ENCODE measurements around the gene PNKP. TPM values are rescaled to one million over a fixed set of nuclear protein-coding genes. Genes with fewer than 3 reads are reported as not detected.
A peak's percentile ranks its signal among the peaks of the same experiment; 100 is the strongest.

The PNKP gene
- total and polyA plus RNA-seq, 9 of the 15 experiments (the other 6 are each of a cell fraction or from before 2014, with no cell fraction given), result 2.8 to 85.4 (median 25.3) TPM

GRCh38 chr19:49818649-49819370 is 48.6 kb downstream of the PNKP start:
- Histone ChIP-seq H3K4me1 (replicated peaks in 1 of 2; ENCODE audit: control insufficient read depth in 2 of 2, insufficient read depth in 2 of 2, low read length in 2 of 2) (peaks cover 17 to 39% of the 10 kb centered on the region in 2 experiments), H3K27ac (ENCODE audit: extremely low read depth, low read depth, low read length) (peak overlapping the region; percentile 90), H3K4me2 (ENCODE audit: insufficient read depth, low read length) (peak overlapping the region; percentile 82), H3K9ac (ENCODE audit: insufficient read depth in 1 of 2, low read depth in 2 of 2, low read length in 2 of 2) (peak overlapping the region; percentile 86 to 95), H3K79me2 (ENCODE audit: control insufficient read depth, insufficient read depth, low read length) (peaks cover 42% of the 10 kb centered on the region), H3K27me3 (ENCODE audit: control insufficient read depth in 2 of 2, insufficient read depth in 2 of 2, low read length in 2 of 2) (no peaks in the 10 kb centered on the region), H3K4me3 (peak overlapping the region; percentile 86), H3K9me3 (replicated peaks; ENCODE audit: control insufficient read depth, insufficient read depth, low read depth, low read length) (no peaks in the 10 kb centered on the region), H3K9me1 (ENCODE audit: control insufficient read depth, insufficient read depth, low read length) (no peaks in the 10 kb centered on the region), H2AFZ (ENCODE audit: low read depth, low read length) (peak overlapping the region; percentile 92), H3K36me3 (ENCODE audit: control insufficient read depth, insufficient read depth, low read length) (peaks cover 26% of the 10 kb centered on the region), H4K20me1 (replicated peaks; ENCODE audit: control insufficient read depth, insufficient read depth, low read length) (0 out of 2 replicates have a peak, but pooled peaks cover 3% of the 10 kb centered on the region)
- DNase-seq (ENCODE audit: extremely low read depth in 1 of 4, low spot score in 3 of 4), result peak in 3 of 4 experiments; percentile 34 to 50 (median 39)
- peak; percentile 47 for ATAC-seq
- TSS peak; percentile 58 for BruUV-seq (replicated peaks)
- CTCF ChIA-PET (ENCODE audit: low intra/inter-chr PET ratio), result interaction anchor here (0.5 kb wide), 1 partner anchor 10 kb away, joined by 3 read pairs; no protein-coding TSS in a partner anchor
- WGBS (ENCODE audit: insufficient coverage, low coverage, missing lambda C conversion rate), result 4% methylated on average over 10 of the region's 16 CpGs
- intact Hi-C loops (cut with micrococcal nuclease), result loop anchor here (2.0 kb wide), 1 partner anchor 26 kb away; no protein-coding TSS in a partner anchor
- POLR2A ChIA-PET, result interaction anchor here (0.5 to 1.2 kb wide), 9 partner anchors 9 to 102 kb away, joined by 3 to 9 read pairs (median 4); partner anchors contain the start of gene PTOV1
- FAIRE-seq, result no peak
- in situ Hi-C loops (cut with MboI), result no loop called here
- TF ChIP-seq JUN (IDR thresholded peaks at IDR 0.05; ENCODE audit: borderline replicate concordance, low read depth, low read length), result no peak
- no peak for TF ChIP-seq JUN (CRISPR knock-in tag; IDR thresholded peaks at IDR 0.05; ENCODE audit: borderline replicate concordance)
- TF ChIP-seq PML (IDR thresholded peaks at IDR 0.05; ENCODE audit: low read length), result no peak
- no peak for TF ChIP-seq ZNF324 (CRISPR knock-in tag; IDR thresholded peaks at IDR 0.05)
- TF ChIP-seq ZNF785 (CRISPR knock-in tag; IDR thresholded peaks at IDR 0.05), result no peak
- TF ChIP-seq BCOR (IDR thresholded peaks at IDR 0.05), result no peak
- TF ChIP-seq ZNF41 (CRISPR knock-in tag; conservative IDR thresholded peaks at IDR 0.05), result no peak
- no peak for TF ChIP-seq GATAD2A (IDR thresholded peaks at IDR 0.05)
- 0 out of 2 replicates have a peak, but pooled peaks have one; percentile 42 for TF ChIP-seq AFF4 (CRISPR knock-in tag; IDR thresholded peaks at IDR 0.05)
- TF ChIP-seq HNRNPUL1 (IDR thresholded peaks at IDR 0.05; ENCODE audit: low read length), result no peak
- TF ChIP-seq FOXJ2 (tag; IDR thresholded peaks at IDR 0.05), result no peak
- no peak for TF ChIP-seq YY1 (IDR thresholded peaks at IDR 0.05; ENCODE audit: borderline replicate concordance in 1 of 3, control insufficient read depth in 1 of 3, extremely low read depth in 1 of 3, insufficient read depth in 3 of 3, insufficient read length in 1 of 3, insufficient replicate concordance in 2 of 3, low read depth in 1 of 3, low read length in 2 of 3)
- TF ChIP-seq RBFOX2 (IDR thresholded peaks at IDR 0.05; ENCODE audit: low read depth, low read length), result 0 out of 2 replicates have a peak, but pooled peaks have one; percentile 7
- no peak for TF ChIP-seq ETV5 (CRISPR knock-in tag; IDR thresholded peaks at IDR 0.05; ENCODE audit: low read depth)
- TF ChIP-seq TSC22D4 (tag; IDR thresholded peaks at IDR 0.05), result no peak
